NCI-H460 (cell line): ENCODE measurements around the gene SUMF2. TPM values are rescaled to one million over a fixed set of nuclear protein-coding genes. Genes with fewer than 3 reads are reported as not detected.
"Not testable (repeated sequence)": the region's sequence is repeated elsewhere in the genome, so short reads cannot be mapped to it uniquely, and the experiment has no call there.

Experiments used
- DNase-seq: peaks from one replicate; pipeline ENCODE4 v3.0.0-alpha.2; 2016; ENCODE audit warnings: low read depth; ENCODE audit errors: extremely low read depth
- small RNA-seq, 2 experiments: library from RNA; depleted of rRNA; stranded (forward); fragments of <200 nt; gene quantifications; one replicate each; pipeline ENCODE3, GENCODE V24; 2014
- total RNA-seq: library from RNA; depleted of rRNA; stranded (reverse); fragments of >200 nt; shearing (Covaris generic); gene quantifications from 2 replicates; pipeline ENCODE4 v1.2.3, GENCODE V29; 2014; rRNA removed

The SUMF2 gene
- total RNA-seq, 1 experiment from 2014 or later = 99.4 TPM

DNA sequence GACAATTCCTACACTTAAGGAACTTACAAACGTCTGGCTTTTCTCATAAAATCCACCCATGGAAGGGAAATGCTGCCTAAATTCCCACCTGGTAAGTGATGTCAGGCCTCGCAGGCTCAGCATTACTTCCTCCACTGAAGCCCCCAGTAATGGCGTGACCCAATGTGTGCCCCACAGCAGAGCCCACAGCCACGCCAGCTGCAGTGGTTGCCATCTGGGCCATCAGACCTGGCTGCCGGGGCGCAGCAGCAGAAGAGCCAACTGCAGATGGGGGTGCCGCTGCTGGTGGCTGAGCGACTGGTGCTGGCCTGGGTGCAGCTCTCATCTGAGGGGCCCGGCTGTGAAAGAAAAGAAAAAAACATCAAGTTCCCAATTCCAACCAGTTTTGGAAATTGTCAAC lies 40.1 kb downstream of the SUMF2 start:
- DNase-seq = not testable (repeated sequence)

DNA sequence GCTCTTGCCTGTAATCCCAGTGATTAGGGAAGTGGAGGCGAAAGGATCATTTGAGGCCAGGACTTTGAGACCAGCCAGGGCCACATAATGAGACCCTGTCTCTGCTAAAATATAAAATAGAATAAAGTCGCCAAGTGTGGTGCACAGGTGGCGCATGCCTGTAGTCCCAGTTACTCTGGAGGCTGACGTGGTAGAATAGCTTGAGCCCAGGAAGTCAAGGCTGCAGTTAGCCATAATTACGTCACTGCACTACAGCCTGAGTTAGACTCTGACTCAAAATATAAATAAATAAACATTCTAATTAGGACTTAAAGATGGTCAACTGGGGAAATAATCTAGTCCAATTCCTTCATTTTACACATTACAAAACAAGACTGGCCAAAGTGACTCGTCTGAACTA lies 41.4 kb downstream of the SUMF2 start:
- peak; percentile 12 for DNase-seq

DNA sequence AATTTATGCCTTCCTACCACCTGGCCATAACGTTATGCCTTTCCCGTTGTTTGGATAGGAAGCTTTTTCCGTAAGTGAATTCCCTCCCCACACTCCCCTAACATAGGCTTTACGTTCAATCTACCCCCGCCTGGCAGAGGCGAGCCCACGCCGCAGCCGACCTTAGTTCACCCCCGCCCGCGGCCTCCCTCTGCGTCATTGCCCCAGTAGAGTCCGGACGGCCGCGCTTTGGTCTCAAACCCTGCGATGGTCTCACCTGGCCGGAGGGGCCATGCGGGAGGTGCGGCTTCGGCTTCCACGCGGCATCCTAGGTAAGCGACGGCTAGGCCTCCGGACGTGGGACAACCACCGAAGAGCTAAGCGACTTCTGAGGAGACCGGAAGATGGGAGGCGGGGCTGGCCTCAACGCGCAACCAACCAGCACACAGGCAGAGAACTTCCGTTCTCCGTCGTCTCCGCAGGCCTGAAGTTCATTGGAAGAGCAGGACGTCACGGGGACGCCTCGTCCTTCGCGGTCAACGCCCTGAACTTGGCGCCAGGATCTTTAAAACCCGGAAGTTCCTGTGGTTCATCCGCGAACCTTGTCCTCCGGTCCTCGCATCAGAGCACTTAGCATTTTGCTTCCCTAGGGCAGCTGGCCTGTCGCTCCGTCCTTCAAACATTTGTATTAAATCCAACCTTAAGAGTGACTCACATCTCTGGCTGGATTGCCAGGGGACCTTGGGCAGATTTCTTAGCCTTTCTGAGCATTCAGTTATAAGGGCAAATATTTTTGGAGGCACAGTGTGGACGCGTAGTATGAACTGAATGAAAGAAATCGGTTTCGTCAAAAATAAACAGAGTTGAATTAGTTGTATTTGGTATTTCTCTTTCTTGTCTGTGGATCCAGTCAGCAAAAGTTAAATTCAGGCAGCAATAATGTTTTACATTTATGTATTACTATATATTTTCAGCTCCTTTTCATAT lies 42.3 kb downstream of the SUMF2 start, which contains the start of gene CHCHD2:
Gene CHCHD2, minus strand, starts transcription at position 369 of the 966 bp plus-strand sequence. Its CDS starts 63 bp downstream, at position 306.
- peak; percentile 90 for DNase-seq

- no peak for DNase-seq
Observed at GRCh38 chr7:56107954-56108258, 43.8 kb downstream of the SUMF2 start.

DNA sequence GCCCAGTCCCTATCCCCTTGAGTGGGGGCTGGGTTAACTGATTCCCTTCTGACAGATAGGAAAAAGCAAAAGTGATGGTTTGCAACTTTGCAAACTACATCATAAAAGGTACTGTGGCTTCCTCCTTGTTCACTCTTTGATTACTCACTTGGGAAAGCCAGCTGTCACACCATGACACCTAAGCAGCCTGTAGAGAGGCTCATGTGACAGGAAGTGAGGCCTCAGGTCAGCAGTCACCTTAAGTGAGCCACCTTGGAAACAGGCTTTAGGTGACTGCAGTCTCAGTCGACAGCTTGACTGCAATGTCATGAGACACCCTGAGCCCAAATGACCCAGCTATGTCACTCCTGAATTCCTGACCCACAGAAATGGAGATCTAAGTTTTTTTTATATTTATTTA lies 46.5 kb downstream of the SUMF2 start:
- no peak for DNase-seq

DNA sequence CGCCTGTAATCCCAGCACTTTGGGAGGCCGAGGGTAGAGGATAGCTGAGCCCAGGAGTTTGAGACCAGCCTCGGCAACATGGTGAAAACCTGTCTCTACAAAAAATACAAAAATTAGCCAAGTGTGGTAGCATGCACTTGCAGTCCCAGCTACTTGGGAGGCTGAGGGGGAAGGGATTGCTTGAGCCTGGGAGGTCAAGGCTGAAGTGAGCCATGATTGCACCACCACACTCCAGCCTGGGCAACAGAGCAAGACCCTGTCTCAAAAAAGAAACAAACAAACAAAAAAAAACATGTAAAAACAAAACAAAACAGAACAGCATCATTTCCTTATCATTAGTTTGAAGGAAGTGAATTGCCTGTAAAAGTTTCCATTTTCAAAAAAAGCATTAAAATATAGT lies 48.2 kb downstream of the SUMF2 start:
- not testable (repeated sequence) for DNase-seq

GRCh38 chr7:56115852-56116538 lies 51.9 kb downstream of the SUMF2 start, which contains the start of gene NUPR2:
NUPR2 (minus strand) TSS chr7:56116417; CDS start chr7:56116314, 103 bp downstream.
- no peak for DNase-seq

- DNase-seq = no peak
Observed at GRCh38 chr7:56121440-56121839, 57.4 kb downstream of the SUMF2 start.

DNA sequence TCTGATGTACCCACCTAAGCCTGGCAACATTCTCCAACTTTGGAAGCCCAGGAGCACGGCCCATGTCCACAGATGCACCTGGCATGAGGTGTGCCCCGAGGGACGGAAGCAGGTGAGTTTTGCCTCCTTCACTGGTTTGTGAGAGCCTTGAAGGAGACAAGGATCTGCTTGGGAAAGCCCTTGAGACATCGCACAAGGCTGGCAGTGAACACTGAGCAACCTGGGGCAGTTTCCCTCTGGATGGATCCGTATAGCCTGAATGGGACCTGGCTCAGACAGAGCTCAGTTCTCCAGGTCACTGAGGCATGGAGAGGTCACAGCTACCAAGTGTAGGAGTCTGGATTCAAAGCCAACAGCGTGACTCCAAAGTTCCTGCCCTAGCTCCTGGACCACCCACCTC lies 60.9 kb downstream of the SUMF2 start:
- no peak for DNase-seq

DNA sequence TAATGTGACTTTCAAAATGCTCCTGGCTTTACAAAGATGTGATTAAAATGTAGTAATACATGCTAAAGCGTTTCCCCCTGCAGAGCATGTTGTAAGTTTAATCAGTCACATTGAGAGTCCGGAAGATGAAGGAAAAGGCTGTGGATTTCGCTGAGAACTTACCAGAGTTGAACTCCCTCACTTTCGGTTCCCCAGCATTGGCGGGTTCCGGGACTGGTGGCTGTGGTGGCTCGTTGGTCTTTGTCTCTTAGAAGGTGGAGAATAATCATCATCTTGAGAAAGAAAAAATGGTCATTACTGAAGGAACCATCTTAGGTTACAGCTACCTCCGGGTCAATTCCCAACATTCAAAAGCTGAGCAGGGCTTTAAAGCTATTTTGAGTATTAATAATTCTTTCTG lies 61.7 kb downstream of the SUMF2 start:
- DNase-seq = no peak

GRCh38 chr7:56127241-56127975 lies 63.3 kb downstream of the SUMF2 start:
- no peak for DNase-seq

Small RNA genes within 50 kb of the gene (small RNA-seq; reads per million reads assigned to genes)
- gene SNORA15 (0.02 to 1.1 reads per million in 2 experiments), gene SNORA22B (0 to 0.10 reads per million in 2 experiments)

Other genes starting within 250 kb of the SUMF2 start
- gene SEPTIN14, start 201.5 kb upstream of the SUMF2 start, total RNA-seq = not detected in 2 replicates
- gene ZNF713, start 176.8 kb upstream of the SUMF2 start, total RNA-seq = 0.69 and 0.74 TPM in 2 replicates
- gene MRPS17, start 112.4 kb upstream of the SUMF2 start, total RNA-seq = 9.8 and 13.9 TPM in 2 replicates
- 32.7 and 38.1 TPM in 2 replicates for gene NIPSNAP2, start 99.7 kb upstream of the SUMF2 start, total RNA-seq
- gene PSPH, start 12.8 kb upstream of the SUMF2 start, total RNA-seq = 40.3 and 50.0 TPM in 2 replicates
- 134 and 137 TPM in 2 replicates for gene CCT6A, start 12.5 kb upstream of the SUMF2 start, total RNA-seq
- gene PHKG1, start 28.7 kb downstream of the SUMF2 start, total RNA-seq = not detected in 2 replicates
- 141 and 167 TPM in 2 replicates for gene CHCHD2, start 42.2 kb downstream of the SUMF2 start, total RNA-seq
- not detected in 2 replicates for gene NUPR2, start 52.1 kb downstream of the SUMF2 start, total RNA-seq